ENCODE measurements around the gene RAB31. TPM values are rescaled to one million over a fixed set of nuclear protein-coding genes. Genes with fewer than 3 reads are reported as not detected.

Gene RAB31
- total RNA-seq, 1 donor from 2014 or later, result 19.0 TPM

- DNase-seq (ENCODE audit: low read depth), result no peak
Measured at GRCh38 chr18:9817286-9817685, 109.2 kb downstream of the RAB31 start.

- no peak for DNase-seq (ENCODE audit: low read depth)
Measured at GRCh38 chr18:9817725-9818422, 109.8 kb downstream of the RAB31 start.

GRCh38 chr18:9818423-9818734 lies 110.3 kb downstream of the RAB31 start:
- DNase-seq (ENCODE audit: low read depth), result no peak

- DNase-seq (ENCODE audit: low read depth), result no peak
Measured at GRCh38 chr18:9820127-9820526, 112.0 kb downstream of the RAB31 start.

GRCh38 chr18:9820719-9821118 lies 112.6 kb downstream of the RAB31 start:
- DNase-seq (ENCODE audit: low read depth), result no peak

- DNase-seq (ENCODE audit: low read depth), result no peak
Measured at GRCh38 chr18:9822587-9823185, 114.6 kb downstream of the RAB31 start.

- DNase-seq (ENCODE audit: low read depth), result peak; percentile 90
Measured at GRCh38 chr18:9823805-9824473, 115.8 kb downstream of the RAB31 start.

- peak; percentile 78 for DNase-seq (ENCODE audit: low read depth)
Measured at GRCh38 chr18:9824474-9824832, 116.4 kb downstream of the RAB31 start.

- no peak for DNase-seq (ENCODE audit: low read depth)
Measured at GRCh38 chr18:9824952-9825371, 116.9 kb downstream of the RAB31 start.

- peak; percentile 62 for DNase-seq (ENCODE audit: low read depth)
Measured at GRCh38 chr18:9825571-9826073, 117.5 kb downstream of the RAB31 start.

- no peak for DNase-seq (ENCODE audit: low read depth)
Measured at GRCh38 chr18:9826685-9827084, 118.6 kb downstream of the RAB31 start.

GRCh38 chr18:9827211-9827792 lies 119.2 kb downstream of the RAB31 start:
- no peak for DNase-seq (ENCODE audit: low read depth)

- peak; percentile 61 for DNase-seq (ENCODE audit: low read depth)
Measured at GRCh38 chr18:9827793-9828505, 119.8 kb downstream of the RAB31 start.

- no peak for DNase-seq (ENCODE audit: low read depth)
Measured at GRCh38 chr18:9828506-9829396, 120.7 kb downstream of the RAB31 start.

GRCh38 chr18:9829397-9829712 lies 121.3 kb downstream of the RAB31 start:
- no peak for DNase-seq (ENCODE audit: low read depth)

GRCh38 chr18:9831036-9831722 lies 123.1 kb downstream of the RAB31 start:
- DNase-seq (ENCODE audit: low read depth), result no peak

- no peak for DNase-seq (ENCODE audit: low read depth)
Measured at GRCh38 chr18:9831723-9832199, 123.7 kb downstream of the RAB31 start.

GRCh38 chr18:9832871-9833270 lies 124.8 kb downstream of the RAB31 start:
- no peak for DNase-seq (ENCODE audit: low read depth)

- DNase-seq (ENCODE audit: low read depth), result no peak
Measured at GRCh38 chr18:9834551-9834950, 126.5 kb downstream of the RAB31 start.
